ENCODE results near the gene KRTCAP2.

Gene KRTCAP2

DNA sequence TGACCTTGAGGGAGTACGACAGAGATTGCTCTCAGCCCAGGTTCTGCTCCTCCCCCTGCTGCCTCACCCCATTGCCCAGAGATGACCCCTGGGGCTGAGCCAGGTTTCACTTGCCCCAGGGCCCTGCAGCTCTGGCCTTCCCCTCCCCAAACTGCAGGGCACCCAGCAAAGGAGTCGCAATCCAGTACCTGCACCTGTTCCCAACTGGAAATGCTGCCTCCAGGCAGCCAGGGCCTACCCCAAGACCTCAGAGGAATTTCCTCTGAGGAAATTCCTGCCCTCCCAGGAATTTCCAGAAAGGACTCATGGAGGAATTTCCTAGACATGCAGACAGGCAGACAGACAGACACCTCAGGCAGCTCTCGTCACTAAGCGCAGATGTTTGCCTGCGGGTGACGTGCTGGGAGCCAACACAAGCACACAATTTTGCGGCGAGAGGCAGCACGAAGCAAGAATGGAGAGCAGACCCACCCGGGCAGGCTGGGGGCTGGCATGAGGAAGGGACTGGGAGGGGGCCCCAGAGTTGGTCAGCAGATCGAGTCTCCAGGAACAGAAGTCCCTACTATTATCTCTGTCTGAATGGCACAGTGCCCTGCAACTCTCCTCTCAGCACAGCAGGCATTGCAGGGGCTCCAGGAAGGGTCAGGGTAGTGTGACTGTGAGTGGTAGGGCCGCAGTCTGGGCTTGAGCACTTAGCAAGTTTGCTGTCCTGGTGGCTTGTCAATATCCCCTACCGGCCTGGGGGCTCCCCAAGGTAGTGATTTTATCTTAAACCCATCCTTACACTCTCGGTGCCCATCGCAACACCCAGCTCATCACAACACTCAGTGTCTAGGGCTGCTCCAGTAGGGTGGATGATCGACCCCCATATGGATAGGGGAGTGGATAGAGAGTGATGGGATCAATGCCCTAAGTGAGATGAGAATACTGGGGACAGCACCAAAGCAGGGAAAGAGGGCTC lies 48.3 kb downstream of the KRTCAP2 start:
- DNase-seq (ENCODE audit: low read depth) = no peak
- H3K4me3 ChIP-seq (ENCODE audit: low read depth, low read length) = no peak overlapping the region

DNA sequence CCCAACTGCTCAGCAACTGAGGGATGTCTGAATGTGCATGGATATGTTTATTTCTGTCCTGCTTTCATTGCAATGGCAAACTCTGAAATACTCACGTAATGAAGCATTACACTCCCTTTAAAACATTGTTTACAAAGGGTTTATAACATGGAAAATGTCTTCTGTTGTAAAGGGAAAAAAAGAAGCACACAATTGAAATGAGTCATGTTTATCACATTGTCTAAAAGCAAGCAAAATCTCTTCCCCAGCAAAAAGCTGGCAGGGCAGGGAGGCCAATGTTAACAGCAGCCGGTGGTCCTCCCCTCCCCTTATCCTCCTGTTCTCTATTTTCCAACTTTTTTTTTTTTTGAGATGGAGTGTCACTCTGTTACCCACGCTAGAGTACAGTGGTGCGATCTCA lies 49.3 kb downstream of the KRTCAP2 start:
- H3K4me3 ChIP-seq (ENCODE audit: low read depth, low read length) = no peak overlapping the region
- DNase-seq (ENCODE audit: low read depth) = no peak

DNA sequence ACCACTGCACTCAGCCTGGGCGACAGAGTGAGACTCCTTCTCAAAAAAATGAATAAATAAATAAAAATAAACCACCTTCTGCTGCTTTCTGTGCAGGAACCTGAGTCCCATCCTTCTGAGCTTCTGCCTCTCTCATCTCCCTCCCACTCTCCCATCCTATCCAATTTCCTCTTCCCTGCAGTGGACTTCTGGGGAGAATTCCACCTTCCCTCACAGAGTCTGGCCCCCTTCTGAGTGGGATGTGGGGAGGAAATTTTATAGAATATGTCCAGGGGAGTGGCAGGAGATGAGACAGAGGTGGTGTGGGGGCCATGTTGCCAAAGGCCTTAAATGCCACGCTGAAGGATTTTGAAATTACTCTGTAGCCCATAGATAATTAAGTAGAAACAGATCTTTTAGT lies 50.8 kb downstream of the KRTCAP2 start:
- no peak for DNase-seq (ENCODE audit: low read depth)
- H3K4me3 ChIP-seq (ENCODE audit: low read depth, low read length) = no peak overlapping the region

DNA sequence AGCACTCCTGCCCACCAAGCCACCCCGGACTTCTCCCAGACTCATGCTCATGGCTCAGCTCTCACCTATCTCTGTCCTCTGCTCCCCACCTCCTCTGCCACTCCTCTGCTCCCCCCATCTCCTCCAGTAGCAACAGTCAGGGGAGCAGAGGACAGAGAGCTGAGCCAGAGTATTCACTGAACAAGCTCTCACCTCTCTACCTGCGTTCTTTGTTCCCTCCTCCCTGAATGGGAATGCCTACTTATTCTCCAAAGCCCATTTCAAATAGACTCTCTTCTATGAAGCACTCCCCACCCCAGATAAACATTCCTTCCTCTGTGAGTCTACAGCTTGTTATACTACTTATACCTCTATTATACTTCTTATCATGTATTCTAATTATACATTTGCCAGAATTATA lies 51.9 kb downstream of the KRTCAP2 start:
- no peak for DNase-seq (ENCODE audit: low read depth)

DNA sequence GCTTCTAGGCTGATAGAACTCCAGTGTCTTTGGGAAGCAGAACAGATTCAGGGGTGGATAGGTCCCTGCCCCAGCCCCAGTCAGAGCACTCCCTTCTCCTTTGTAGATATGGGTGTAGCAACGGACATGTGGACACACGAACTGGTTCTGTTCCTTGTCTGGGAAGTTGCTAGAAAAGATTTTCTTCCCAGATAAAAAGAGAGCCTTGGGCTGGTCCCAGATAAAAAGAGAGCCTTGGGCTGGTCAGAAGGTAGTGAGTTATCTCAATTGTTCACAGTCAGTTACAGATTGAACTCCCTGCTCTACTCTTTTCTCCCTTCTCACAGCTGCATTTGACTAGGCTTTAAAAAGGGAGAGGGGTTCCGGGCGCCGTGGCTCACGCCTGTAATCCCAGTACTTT lies 52.9 kb downstream of the KRTCAP2 start:
- no peak for DNase-seq (ENCODE audit: low read depth)
- no peak overlapping the region for H3K4me3 ChIP-seq (ENCODE audit: low read depth, low read length)

More for the DNA sequence above, 51.9 kb downstream of the KRTCAP2 start:
- H3K4me3 ChIP-seq (ENCODE audit: low read depth, low read length) = no peak overlapping the region
